C4-2B (cell line): ENCODE results near the gene C2CD2.

Experiments
- ZFX ChIP-seq: fragments of 450-650 bp; IDR thresholded peaks from 2 replicates; pipeline ENCODE4 v1.6.1; 2017
- TF ChIP-seq, protein P1 (sequence below): fragments of 450-650 bp; conservative IDR thresholded peaks from 2 replicates; pipeline ENCODE4 v1.5.1; 2017; ENCODE audit warnings: mild to moderate bottlenecking

DNA sequence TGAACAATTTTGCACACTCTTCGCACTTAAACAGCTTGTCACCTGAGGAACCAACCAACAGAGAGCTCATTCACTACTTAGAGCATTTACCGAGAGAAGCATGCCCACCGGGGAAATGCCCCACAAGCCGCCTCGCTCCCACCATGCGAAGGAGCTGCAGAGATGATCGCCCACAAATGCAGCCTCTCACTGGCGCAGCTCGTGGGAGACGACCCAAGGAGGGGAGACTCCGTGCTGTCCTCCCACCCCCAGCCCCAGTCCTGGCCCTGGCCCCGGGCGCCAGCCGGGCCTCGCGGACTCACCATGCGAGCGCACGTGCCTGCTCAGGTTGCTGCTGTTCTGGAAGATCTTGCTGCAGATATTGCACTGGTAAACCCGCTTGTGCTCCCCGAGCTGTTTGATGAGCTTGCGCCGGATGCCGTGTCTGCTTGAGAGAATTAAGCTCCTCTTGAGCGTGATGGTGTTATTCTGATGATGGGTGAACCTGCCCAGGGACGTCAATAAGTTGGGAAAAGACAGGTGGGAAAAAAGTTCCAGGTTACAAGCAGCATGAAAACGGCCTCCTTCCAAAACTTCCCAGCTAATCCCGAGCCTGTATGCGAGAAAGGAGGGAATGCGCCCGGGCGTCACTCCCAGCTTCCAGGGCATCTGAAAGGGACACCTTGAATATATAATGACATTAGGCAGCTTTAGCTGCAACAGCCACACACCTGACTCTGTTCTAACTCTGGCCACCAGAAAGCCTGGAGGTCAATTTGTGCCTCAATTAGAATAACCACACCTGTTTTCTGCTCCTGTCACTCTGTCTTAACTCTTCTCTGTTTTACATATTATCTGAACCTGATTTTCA lies 117.4 kb downstream of the C2CD2 start:
- TF ChIP-seq, protein P1, sequence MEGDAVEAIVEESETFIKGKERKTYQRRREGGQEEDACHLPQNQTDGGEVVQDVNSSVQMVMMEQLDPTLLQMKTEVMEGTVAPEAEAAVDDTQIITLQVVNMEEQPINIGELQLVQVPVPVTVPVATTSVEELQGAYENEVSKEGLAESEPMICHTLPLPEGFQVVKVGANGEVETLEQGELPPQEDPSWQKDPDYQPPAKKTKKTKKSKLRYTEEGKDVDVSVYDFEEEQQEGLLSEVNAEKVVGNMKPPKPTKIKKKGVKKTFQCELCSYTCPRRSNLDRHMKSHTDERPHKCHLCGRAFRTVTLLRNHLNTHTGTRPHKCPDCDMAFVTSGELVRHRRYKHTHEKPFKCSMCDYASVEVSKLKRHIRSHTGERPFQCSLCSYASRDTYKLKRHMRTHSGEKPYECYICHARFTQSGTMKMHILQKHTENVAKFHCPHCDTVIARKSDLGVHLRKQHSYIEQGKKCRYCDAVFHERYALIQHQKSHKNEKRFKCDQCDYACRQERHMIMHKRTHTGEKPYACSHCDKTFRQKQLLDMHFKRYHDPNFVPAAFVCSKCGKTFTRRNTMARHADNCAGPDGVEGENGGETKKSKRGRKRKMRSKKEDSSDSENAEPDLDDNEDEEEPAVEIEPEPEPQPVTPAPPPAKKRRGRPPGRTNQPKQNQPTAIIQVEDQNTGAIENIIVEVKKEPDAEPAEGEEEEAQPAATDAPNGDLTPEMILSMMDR = no peak
- no peak for TF ChIP-seq ZFX
